ENCODE results near the gene SH2D3A.

SH2D3A gene

DNA sequence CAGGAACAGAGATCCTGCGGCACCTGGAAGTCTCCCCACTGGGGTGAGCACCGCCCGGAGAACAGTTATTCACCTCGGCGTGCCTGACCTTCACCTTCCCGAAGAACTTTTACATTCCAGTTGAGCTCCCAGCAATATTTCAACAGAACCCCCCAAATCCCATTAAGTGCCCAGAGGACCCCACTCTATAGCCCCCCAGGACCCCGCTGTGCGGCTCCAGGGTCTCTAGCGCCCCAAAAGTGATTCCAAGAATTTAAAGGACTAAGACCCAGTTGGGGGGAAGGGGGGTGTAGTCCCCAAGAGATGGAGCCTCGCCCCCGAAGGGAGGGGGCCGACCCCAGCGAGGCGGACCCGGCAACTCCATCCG is 30.3 kb downstream of the SH2D3A start:
- DNase-seq = no peak

DNA sequence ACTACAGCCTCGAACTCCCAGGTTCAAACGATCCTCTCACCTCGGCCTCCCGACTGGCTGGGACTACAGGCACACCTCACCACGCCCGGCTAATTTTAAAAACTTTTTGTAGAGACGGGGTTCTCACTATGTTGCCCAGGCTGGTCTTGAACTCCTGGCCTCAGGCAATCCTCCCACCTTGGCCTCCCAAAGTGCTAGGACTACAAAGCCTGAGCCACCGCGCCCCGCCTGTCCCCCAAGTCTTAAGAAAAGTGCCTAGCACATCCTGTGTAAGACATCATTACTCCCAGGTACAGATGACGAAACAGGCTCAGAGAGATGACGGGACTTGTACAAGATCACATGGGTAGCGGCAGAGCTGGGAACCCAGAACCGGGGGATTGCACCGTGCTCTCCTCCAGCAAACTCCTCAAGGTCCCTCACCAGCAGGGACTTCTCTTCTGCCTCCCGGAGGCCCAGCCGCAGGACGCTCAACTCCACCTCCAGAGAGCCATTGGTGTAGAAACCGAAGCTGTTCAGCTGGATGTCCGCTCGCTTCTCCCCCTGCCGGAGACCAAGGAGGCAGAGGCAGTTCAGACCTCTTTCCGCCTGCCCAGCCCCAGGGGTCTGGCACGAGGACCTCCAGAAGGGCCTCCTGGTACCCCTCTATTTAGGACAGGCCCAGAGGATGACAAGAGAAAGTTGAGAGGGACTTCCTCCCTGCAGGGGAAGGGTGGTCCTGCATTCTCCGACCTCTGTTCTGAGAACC is 30.9 kb downstream of the SH2D3A start:
- peak; percentile 60 to 82 for DNase-seq

DNA sequence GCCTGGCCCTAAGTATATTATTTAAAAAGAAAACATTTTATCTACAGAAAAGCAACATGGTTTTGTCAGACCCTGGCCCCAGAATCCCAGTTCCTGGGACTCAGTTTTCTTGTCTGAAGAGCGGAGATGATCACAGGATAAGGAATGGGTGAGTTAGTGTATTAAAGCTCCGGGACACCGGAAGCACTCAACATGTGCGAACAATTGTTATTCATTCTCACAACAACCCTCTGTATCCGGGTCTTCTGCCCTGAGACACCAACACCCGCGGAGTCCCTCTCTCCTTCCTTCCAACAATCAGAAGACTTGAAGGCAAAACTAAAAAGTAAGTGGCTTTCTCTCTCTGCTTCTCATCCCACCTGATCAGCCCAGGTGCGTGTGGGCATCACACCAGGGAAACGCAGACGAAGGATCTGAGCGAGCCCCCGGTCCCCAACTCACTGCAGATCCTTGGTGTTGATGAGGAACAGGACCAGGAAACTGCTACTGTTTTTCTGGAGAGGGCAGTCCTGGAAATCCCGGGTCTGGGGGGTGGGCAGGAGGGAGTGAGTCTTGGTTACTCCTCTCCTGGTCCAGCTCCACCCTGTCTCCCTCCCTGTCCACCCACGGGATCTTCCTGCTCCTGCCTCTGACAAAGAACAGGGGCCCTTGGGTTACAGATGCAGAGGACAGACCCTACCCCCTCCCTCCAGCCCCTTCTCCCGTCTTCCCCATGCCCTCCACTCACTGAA is 31.9 kb downstream of the SH2D3A start:
- DNase-seq = peak in 1 of 2 experiments; percentile 25

DNA sequence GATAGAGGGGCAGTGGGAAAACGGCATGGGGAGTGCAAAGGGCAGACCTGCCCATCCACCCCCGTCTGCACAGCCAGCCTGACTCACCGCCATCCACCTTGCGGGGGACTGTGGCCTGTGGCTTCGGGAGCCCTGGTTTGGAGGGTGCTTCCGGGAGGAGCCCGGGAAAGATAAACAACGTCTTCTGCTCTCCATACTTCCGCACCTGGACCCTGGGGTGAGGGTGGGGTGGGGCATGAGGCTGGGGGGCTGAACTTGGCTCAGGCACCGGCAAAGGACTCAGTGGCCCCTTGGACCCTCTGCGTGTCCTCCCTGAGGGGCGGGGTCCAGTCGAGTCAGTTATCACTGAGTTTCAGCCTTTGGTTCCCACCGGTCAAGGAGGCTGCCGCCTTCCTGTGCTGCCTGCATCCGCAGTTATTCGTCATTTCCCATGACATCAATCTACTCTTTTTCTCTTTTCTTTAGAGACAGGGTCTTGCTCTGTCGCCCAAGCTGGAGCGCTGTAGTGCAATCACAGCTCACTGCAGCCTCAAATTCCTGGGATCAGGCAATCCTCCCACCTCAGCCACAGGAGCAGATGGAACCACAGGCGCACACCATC is 33.0 kb downstream of the SH2D3A start:
- DNase-seq = no peak

DNA sequence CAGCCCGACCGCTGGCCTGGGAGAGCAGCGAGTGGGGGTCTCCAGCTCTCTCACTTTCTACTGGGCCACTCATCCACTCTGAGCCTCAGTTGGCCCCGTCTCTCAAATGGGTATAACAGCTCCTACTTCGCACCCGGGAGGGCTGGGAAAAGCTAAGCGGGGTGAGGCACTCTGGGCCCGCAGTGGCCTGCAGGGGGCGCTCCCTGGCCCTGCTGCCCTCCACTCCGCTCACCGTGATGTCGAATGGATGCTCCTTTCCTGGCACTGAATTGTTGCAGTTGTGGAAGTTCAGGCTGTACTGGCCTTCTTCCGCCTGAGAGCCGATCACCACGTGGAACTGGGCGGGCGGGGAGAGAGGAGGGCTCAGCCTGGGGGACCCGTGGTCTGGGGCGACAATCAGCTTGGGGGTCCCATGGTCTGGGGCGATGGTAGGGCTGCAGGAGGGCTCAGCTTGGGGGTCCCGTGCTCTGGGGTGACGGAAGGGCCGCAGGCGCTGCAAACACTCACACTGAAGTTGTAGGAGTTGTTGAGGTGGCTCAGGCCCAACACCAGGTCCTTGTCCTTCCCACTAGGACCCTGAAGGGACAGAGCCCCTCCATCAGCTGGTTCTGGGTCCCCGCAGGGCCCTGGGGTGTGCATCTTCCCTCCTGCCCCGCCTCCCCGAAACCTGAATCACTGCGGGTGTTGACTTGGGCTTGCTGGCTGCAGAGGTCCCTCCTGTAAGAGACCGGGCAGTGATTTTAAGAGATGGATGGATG is 33.7 kb downstream of the SH2D3A start:
- DNase-seq = no peak

DNA sequence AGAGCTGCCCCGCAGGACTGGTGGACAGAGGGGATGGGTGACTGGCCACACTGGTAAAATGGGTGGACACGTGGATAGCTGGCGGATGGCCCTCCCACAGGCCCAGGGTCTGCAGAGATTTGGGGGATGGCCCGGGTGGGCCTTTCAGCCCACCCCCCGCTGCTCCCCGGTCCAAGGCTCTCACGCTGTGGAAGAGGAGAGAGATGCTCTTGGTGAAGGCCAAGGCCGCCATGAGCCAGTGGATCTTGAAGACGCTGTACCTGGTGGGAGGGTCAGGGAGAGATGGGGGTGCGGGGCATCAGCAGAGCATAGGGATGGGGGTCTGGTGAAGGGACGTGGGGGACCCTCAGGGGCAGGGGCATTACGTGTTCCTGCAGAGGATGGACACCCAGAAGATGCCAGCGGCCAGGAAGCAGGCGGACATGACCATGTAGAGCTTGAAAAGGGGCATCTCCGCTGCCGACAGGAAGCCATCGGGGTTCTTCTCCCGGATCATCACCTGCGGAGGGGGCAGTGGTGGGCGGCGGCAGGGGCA is 34.4 kb downstream of the SH2D3A start:
- DNase-seq = no peak

DNA sequence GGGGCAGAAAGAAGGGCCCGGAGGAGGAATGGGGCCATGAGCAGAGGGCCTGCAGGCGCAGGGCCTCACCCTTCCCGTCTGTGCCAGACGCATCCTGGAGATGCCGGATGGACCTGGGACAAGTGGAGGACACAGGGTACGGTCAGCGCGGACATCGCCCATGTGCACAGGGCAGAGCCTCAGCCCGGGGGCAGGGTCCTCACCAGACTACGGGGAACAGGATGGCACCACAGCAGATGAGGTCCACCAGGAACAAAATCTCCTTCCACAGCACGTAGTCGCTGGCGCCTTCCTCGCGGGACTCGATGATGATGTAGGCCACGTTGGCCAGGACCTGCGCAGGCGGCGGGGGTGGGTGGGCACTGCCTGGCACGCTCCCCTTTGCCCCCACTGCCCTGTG is 35.4 kb downstream of the SH2D3A start:
- no peak for DNase-seq

DNA sequence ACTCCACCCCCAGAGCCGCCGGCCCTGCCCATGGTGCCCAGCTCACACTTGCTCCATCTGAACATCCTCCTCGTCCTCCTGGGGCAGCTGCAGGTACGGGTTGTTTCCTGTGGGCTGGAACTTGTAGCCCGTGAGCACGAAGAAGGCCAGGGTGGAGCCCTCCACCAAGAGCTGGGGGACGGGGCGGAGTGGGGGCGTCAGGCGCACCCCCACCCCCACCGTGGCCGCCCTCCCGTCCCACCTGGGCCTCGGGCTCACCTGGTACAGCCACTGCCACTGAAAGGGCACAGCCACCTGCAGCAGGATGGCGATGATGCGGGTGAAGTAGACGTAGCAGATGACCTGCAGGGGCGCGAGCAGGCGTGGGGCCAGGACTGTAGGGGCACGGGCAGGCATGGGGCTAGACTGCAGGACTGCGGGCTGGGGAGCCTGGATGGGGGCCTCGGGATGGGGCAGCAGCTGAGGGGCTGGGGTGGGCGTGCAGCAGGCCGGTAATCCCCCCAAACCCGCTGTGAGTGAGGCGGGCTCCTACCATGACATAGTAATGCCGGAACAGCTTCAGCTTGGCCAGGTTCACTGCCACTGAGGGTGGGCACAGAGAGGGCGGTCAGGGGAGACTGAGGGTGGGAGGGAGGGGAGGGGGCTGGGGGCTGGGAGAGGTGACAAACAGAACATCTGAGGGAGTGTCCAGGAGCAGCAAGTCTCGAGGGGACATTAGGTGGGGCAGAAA is 36.1 kb downstream of the SH2D3A start:
- DNase-seq = no peak

DNA sequence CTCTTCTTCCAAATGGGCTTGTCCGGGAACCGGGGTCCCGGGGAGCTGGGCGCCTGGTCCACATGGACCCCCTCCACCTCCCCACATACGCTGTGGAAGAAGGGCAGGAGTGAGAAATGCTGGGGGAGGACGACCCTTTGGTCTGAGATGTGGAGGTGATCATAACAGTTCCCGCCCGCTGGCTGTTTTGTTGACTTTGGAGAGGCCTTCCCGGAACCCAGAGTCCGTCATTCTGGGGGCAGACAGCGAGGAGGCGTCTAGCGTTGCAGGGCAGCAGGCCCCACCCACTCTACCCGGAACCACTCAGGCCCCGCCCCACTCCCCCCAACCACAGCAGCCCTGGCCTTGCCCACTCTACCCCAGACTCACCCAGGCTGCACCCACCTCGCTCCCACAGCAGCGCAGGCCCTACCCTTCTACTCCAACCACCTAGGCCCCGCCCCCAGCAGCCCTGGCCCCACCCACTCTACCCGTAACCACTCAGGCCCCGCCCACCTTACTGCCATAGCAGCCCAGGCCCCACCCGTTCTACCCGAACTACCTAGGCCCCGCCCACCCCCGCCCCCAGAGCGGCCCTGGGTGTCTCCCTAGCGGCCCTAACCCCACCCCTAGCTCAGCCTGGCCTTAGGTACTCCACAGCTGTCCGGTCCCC is 37.0 kb downstream of the SH2D3A start:
- peak; percentile 79 to 93 for DNase-seq

DNA sequence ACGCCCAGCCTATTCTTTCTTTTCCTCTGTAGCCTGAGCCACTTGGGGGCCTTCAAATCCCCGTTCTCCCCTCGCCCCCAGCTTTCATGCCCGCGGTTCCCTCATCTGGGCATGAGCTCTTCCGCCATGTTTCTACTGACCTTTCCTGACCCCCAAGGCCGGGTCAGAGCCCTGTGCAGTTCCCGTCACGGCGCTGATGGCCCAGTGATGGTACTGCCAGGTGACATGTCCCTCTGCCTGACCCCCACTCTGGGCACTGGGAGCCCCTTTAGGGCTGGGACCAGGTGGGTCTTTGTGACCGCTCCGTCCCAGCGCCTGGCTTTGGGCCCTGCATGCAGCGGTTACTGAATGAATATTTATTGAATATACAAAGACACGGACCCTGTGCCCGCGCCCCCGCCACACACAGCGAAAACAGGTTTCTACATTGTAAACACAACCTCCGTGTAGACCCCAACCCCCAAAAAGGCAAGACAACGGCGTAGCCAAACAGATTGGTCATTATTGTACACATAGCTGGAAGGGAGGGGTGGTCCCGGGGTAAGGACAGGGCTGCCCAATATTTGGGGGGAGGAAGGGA is 37.6 kb downstream of the SH2D3A start:
- DNase-seq = no peak

DNA sequence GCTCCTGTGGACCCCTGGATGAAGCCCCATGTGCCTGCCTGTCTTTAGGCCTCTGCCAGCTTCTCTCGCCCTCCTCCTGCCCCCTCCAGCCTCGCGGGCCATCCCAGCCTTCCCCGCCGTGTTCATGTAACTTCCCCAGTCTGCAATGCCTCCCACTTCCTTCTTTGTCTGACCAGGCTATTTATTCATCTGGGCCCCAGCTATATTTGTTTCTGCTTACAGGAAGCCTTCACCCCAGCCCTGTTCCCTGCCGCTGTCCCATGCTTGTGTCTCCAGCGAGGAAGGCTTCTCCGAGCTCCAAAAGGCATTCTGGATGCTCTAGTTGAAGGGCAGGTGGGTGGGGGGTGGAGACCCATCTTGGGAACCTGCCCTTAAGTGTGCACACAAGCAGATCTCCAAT is 38.9 kb downstream of the SH2D3A start:
- no peak for DNase-seq

DNA sequence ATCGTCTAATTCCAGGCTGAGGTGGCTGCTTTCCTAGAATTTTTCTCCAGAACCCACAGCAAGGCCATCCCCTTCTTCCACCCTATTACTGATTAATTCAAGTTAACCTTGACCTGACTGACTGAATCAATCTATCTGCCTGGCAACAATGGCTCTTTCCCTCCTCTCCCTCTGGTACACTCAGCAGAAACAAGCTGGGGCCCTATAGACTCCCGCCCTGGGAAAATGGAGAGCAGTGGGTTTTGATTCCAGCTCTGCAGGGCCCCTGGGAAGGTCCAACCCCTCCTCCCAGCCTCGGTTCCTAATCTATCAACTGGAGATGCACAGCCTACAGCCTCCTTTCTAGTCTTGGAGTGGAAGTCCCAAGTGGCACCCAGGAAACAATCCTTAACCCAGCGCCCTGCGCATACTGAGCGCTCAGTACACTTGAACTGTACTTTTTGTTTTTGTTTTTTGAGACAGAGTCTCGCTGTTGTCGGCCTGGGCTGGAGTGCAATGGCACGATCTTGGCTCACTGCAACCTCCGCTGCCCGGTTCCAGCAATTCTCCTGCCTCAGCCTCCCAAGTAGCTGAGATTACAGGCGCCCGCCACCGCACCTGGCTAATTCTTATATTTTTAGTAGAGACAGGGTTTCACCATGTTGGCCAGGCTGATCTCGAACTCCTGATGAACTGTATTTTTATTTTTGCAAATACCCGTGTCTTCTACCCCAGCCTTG is 41.6 kb downstream of the SH2D3A start:
- DNase-seq = no peak

DNA sequence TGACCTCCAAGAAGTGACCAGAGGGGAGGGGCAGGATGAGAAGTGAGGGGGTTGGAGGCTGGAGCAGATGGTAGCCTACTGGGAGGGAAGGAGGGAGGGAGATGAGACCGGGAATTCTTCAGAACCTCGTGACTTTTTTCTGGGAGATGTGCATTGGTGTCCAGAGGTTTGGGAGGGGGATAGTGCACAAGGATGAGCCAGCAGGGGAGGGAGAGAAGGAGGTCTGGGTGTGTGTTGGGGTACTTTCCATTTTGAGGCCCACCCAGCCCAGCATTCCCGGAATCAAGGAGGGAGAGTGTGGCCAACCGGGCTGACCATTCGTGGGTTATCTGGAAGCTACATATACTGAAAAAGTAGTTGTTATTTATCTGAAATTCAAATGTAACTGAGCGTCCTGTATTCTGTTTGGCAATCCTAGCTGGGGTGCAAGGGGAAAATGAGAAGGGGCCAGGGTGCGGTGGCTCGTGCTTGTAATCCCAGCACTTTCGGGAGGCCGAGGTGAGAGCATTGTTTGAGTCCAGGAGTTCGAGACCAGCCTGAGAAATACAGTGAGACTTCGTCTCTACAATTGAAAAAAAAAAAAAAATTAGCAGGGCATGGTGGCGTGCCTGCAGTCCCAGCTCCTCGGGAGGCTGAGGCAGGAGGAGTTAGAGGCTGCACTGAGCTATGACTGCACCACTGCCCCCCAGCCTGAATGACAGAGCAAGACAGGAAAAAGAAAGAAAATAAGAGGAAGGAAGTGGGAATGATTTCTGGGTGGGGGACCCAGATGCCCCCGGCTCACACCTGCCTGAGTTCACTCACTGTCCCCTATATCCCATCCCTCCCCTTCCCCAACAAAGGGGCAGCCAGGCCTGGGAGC is 42.4 kb downstream of the SH2D3A start:
- DNase-seq = no peak

DNA sequence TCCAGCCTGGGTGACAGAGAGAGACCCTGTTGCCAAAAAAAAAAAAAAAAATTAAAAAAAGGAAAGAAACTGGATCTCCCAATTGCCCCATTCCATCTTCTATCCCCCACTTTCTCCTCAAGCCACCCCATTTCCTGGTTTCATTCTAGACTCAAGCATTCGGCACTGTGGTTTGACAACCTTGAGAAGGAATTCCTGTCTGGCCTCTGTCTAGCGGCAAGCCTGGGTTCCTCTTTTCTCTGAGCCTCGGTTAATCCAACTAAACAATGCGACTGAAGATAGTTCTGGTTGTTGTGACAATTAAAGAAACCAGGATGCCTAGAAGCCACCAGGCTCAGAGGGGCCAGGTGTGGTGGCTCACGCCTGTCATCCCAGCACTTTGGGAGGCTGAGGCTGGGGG is 43.5 kb downstream of the SH2D3A start:
- no peak for DNase-seq

DNA sequence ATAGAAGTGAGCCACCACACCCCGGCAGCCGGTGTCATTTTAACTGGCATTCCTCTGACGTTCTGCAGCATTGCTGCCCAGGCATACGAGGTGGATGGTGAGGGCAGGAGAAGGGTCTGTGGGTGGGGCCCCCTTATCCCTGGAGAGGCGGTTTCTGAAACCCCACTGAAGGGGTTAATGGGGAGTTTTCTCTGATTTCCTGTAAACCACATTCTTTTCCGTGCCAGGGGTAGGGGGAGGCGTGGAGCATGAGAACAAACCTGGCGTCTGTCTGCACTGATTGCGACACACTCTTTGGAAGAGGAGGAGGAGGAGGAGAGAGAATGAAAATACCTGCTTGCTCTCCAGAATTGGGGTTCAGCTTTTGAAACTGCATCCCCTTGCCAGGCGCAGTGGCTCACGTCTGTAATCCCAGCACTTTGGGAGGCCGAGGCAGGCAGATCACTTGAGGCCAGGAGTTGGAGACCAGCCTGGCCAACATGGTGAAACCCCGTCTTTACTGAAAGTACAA is 44.1 kb downstream of the SH2D3A start:
- no peak for DNase-seq

DNA sequence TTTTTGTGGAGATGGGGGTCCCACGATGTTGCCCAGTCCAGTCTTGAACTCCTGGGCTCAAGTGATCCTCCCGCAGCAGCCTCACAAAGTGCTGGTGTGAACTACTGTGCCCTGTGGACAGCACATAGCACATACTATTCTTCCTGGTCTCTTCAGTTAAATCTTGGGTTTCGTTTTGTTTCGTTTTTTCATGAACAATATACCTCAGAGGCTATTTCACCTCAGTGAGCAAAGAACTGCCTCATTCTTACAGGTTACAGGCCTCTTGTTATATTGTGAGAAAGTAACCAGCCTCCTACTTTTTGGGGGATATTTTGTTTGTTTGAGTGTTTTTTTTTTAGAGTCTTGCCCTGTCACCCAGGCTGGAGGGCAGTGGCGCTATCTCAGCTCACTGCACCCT is 45.5 kb downstream of the SH2D3A start:
- DNase-seq = no peak

DNA sequence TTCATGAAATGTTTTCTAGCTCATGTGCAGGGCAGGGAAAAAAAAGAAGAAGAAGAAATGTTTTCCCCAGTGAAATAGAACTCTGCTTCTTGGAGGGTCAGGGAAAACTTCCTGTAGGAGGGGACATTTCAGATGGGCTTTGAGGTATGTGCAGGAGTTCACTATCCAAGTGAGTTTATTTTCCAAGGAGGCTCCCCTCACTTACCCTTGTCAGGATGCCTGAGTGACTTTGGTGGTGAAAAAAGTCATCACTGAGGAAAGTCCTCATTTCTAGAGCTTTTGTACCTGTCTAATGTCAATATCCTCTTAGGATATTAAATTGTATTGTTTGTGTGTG is 46.1 kb downstream of the SH2D3A start:
- DNase-seq = no peak

DNA sequence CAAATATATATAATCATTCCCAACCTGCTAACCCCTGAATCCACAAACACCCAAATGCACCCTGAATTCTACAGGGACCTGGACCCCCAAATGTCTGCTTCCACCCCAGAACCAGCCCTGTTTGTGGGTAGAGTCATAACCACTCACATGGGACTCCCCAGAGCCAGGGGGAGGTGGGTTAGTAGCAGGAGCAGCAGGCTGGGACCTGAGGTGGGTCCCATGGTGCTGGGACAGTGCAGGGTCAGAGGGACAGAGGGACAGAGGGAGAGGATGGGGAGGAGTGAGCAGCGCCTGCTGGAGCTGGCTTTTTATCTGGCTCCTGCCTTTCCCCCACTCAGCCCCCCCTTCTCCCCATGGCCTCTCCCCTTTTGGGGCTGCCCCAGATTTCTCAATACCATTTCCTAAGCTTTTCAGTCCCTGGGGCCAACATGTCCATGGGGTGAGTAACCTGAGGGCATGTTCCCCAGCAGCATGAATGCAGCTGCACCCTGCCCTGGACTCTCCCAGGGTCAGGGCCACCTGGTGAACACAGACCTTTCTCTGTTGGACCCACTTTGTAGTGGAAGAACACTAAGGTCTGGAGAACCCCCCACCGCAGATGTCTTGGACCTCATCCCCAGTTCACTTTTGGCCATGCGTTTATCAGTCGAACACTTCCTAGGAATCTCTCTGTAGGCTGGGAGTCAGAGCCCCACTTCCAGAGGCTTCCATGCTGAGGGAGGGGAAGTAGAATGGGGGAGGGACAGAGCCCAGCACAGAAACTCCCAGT is 46.7 kb downstream of the SH2D3A start, which contains the start of gene C3:
Gene C3, minus strand, starts transcription at position 282 of the 769 bp plus-strand sequence. Its CDS starts 61 bp downstream, at position 221.
- DNase-seq = no peak

DNA sequence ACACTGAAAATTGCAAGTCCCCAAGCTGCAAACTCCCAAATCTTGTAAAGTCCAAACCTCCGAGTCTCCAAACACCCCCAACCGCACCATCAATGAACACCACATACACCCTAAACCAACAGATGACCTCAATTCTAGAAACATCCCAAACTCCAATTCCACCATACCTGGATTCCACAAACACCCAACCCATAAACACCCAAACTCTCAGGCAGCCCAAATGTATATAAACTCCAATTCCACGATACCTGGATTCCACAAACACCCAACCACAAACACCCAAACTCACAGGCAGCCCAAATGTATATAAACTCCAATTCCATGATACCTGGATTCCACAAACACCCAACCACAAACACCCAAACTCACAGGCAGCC is 47.3 kb downstream of the SH2D3A start:
- no peak for DNase-seq
